SHP77 treated with DMSO at 0.1 percent for 48 hours (cell line): Measurements from ENCODE around the gene PPCDC.

Experiments
- DNase-seq: peaks from one replicate; lab custom pipeline; 2025; lab: John Stamatoyannopoulos, UW

The PPCDC gene

GRCh38 chr15:75023181-75023871, at the start of gene PPCDC:
Gene PPCDC (plus strand): TSS chr15:75023590. CDS start chr15:75028319, 4,729 bp downstream.
- peak; percentile 94 for DNase-seq

- no peak for DNase-seq
These were observed 47.2 kb upstream of the PPCDC start for GRCh38 chr15:74976159-74976558.

- DNase-seq = no peak
These were observed 45.8 kb upstream of the PPCDC start for GRCh38 chr15:74977599-74977998.

- no peak for DNase-seq
These were observed 45.3 kb upstream of the PPCDC start for GRCh38 chr15:74978077-74978476.

GRCh38 chr15:74978503-74978902, 44.9 kb upstream of the PPCDC start:
- DNase-seq = no peak

GRCh38 chr15:74982183-74982582, 41.2 kb upstream of the PPCDC start:
- DNase-seq = no peak

- DNase-seq = no peak
These were observed 39.6 kb upstream of the PPCDC start for GRCh38 chr15:74983725-74984231.

GRCh38 chr15:74988007-74988800, 35.2 kb upstream of the PPCDC start:
- peak; percentile 25 for DNase-seq

- no peak for DNase-seq
These were observed 33.9 kb upstream of the PPCDC start for GRCh38 chr15:74989527-74989926.

- no peak for DNase-seq
These were observed 30.8 kb upstream of the PPCDC start for GRCh38 chr15:74992619-74993018.

- no peak for DNase-seq
These were observed 29.2 kb upstream of the PPCDC start for GRCh38 chr15:74994236-74994635.

GRCh38 chr15:74994685-74995084, 28.7 kb upstream of the PPCDC start:
- no peak for DNase-seq

- peak; percentile 86 for DNase-seq
These were observed 28.1 kb upstream of the PPCDC start, which contains the start of gene SCAMP5 for GRCh38 chr15:74995182-74995778. Gene SCAMP5 (plus strand): TSS chr15:74995563. CDS start chr15:75011840, 16,277 bp downstream.

- no peak for DNase-seq
These were observed 27.3 kb upstream of the PPCDC start for GRCh38 chr15:74995779-74996765.

- DNase-seq = no peak
These were observed 26.2 kb upstream of the PPCDC start for GRCh38 chr15:74997141-74997540.

- no peak for DNase-seq
These were observed 25.8 kb upstream of the PPCDC start for GRCh38 chr15:74997543-74997942.

- no peak for DNase-seq
These were observed 22.1 kb upstream of the PPCDC start for GRCh38 chr15:75001310-75001709.

GRCh38 chr15:75002398-75002797, 21.0 kb upstream of the PPCDC start:
- no peak for DNase-seq

- DNase-seq = no peak
These were observed 16.2 kb upstream of the PPCDC start for GRCh38 chr15:75007216-75007615.

GRCh38 chr15:75008221-75008625, 15.2 kb upstream of the PPCDC start:
- DNase-seq = no peak

- DNase-seq = no peak
These were observed 14.6 kb upstream of the PPCDC start for GRCh38 chr15:75008629-75009326.
